BLaER1 treated with 17β-estradiol and CSF1 and Interleukin-3, amounts not matched to agents 10 nM and 100 nM (cell line): Measurements from ENCODE around the gene TESK1.
A peak's percentile ranks its signal among the peaks of the same experiment; 100 is the strongest.
"Not testable (repeated sequence)": the region's sequence is repeated elsewhere in the genome, so short reads cannot be mapped to it uniquely, and the experiment has no call there.

ENCODE experiments used
- H3K27ac ChIP-seq, 11 experiments: shearing (Covaris generic); formaldehyde crosslinking; 2 replicates each; pipeline ENCODE4 v1.8.1; 2022
- H3K27me3 ChIP-seq, 11 experiments: shearing (Covaris generic); formaldehyde crosslinking; 2 replicates each; pipeline ENCODE4 v1.8.1; 2022
- H3K36me3 ChIP-seq, 11 experiments: shearing (Covaris generic); formaldehyde crosslinking; 2 replicates each; pipeline ENCODE4 v1.8.1; 2022
- H3K4me1 ChIP-seq, 10 experiments: shearing (Covaris generic); formaldehyde crosslinking; 2 replicates each; pipeline ENCODE4 v1.8.1; 2022
- H3K4me2 ChIP-seq, 11 experiments: shearing (Covaris generic); formaldehyde crosslinking; 2 replicates each; pipeline ENCODE4 v1.8.1; 2022
- H3K4me3 ChIP-seq, 10 experiments: shearing (Covaris generic); formaldehyde crosslinking; 2 replicates each; pipeline ENCODE4 v1.8.1; 2022
- H3K9ac ChIP-seq, 11 experiments: shearing (Covaris generic); formaldehyde crosslinking; 2 replicates each; pipeline ENCODE4 v1.8.1; 2022
- H3K9me3 ChIP-seq, 11 experiments: shearing (Covaris generic); formaldehyde crosslinking; replicated peaks in 1 of 11; 2 replicates each; pipeline ENCODE4 v1.8.1; 2022
- H4K20me1 ChIP-seq, 11 experiments: shearing (Covaris generic); formaldehyde crosslinking; 2 replicates each; pipeline ENCODE4 v1.8.1; 2022
- Cebpa-rat ChIP-seq, 11 experiments: shearing (Covaris generic); IDR thresholded peaks; 2 replicates each; pipeline ENCODE4 v1.8.1; 2022

TESK1 gene

GRCh38 chr9:35574578-35575122 lies 30.4 kb upstream of the TESK1 start:
- Histone ChIP-seq H3K27me3 (no peaks in the 10 kb centered on the region), H3K4me3 (no peak overlapping the region), H3K9ac (no peak overlapping the region), H3K9me3 (peaks cover 4 to 26% (median 7%) of the 10 kb centered on the region in 11 experiments; a peak in 21 of 22 replicates), H3K4me2 (no peak overlapping the region), H3K27ac (no peak overlapping the region), H4K20me1 (no peaks in the 10 kb centered on the region), H3K4me1 (peaks cover 13 to 17% (median 15%) of the 10 kb centered on the region in 10 experiments), H3K36me3 (peaks cover 0 to 3% (median 0%) of the 10 kb centered on the region in 11 experiments; a peak in 2 of 22 replicates)
- TF ChIP-seq Cebpa-rat (IDR thresholded peaks at IDR 0.05) = no peak

DNA sequence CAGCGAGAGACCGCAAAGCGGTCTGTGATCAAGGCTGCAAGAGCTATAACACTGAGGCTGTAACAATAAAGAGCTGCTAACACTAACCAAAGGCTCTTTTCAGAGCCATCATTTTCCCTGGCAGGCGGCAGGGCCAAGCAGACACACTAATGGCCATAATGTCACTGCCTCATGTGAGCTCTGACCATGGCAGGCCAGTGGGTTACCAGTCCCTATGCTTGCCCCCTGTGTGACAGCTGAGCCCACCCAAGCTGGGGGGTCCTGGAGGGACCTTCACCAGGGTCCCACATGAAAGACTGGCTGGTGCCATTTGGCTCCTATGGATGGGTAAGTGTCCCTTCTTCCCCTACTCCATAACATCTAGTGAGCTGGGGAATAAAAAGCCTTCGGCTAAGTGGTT lies 29.6 kb upstream of the TESK1 start:
- Histone ChIP-seq H4K20me1 (no peaks in the 10 kb centered on the region), H3K4me3 (no peak overlapping the region), H3K27ac (no peak overlapping the region), H3K27me3 (no peaks in the 10 kb centered on the region), H3K9me3 (peaks cover 13 to 34% (median 16%) of the 10 kb centered on the region in 11 experiments), H3K36me3 (peaks cover 0 to 11% (median 5%) of the 10 kb centered on the region in 11 experiments; a peak in 8 of 22 replicates), H3K4me2 (no peak overlapping the region), H3K9ac (no peak overlapping the region), H3K4me1 (peaks cover 5 to 8% (median 7%) of the 10 kb centered on the region in 10 experiments)
- no peak for TF ChIP-seq Cebpa-rat (IDR thresholded peaks at IDR 0.05)

- H3K9me3 ChIP-seq = peaks cover 31 to 54% (median 36%) of the 10 kb centered on the region in 11 experiments
- no peaks in the 10 kb centered on the region for H3K4me1 ChIP-seq
- no peak overlapping the region for H3K4me3 ChIP-seq
- no peaks in the 10 kb centered on the region for H4K20me1 ChIP-seq
- no peaks in the 10 kb centered on the region for H3K27me3 ChIP-seq
- H3K9ac ChIP-seq = no peak overlapping the region
- no peak overlapping the region for H3K4me2 ChIP-seq
- peaks cover 0 to 24% (median 12%) of the 10 kb centered on the region in 11 experiments; a peak in 10 of 22 replicates for H3K36me3 ChIP-seq
- H3K27ac ChIP-seq = no peak overlapping the region
- TF ChIP-seq Cebpa-rat (IDR thresholded peaks at IDR 0.05) = no peak
Measured at GRCh38 chr9:35577486-35577885, 27.6 kb upstream of the TESK1 start.

DNA sequence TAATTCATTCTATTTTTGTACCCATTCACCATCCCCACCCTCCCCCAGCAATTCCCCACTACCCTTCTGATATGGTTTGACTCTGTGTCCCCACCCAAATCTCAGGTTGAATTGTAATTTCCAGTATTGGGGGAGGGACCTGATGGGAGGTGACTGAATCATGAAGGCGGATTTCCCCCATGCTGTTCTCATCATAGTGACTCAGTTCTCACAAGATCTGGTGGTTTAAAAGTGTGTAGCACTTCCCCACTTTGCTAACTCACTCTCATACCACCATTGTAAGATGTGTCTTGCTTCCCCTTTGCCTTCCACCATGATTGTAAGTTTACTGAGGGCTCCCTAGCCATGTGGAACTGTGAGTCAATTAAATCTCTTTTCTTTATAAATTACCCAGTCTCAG lies 25.9 kb upstream of the TESK1 start:
- Histone ChIP-seq H3K4me2 (no peak overlapping the region), H3K36me3 (peaks cover 0 to 24% (median 12%) of the 10 kb centered on the region in 11 experiments; a peak in 10 of 22 replicates), H3K9me3 (peaks cover 31 to 57% (median 38%) of the 10 kb centered on the region in 11 experiments), H3K9ac (no peak overlapping the region), H3K27me3 (no peaks in the 10 kb centered on the region), H4K20me1 (no peaks in the 10 kb centered on the region), H3K4me1 (no peaks in the 10 kb centered on the region), H3K4me3 (no peak overlapping the region), H3K27ac (peak overlapping the region in 1 of 11 experiments; percentile 47; a peak in 3 of 22 replicates)
- TF ChIP-seq Cebpa-rat (IDR thresholded peaks at IDR 0.05) = no peak

DNA sequence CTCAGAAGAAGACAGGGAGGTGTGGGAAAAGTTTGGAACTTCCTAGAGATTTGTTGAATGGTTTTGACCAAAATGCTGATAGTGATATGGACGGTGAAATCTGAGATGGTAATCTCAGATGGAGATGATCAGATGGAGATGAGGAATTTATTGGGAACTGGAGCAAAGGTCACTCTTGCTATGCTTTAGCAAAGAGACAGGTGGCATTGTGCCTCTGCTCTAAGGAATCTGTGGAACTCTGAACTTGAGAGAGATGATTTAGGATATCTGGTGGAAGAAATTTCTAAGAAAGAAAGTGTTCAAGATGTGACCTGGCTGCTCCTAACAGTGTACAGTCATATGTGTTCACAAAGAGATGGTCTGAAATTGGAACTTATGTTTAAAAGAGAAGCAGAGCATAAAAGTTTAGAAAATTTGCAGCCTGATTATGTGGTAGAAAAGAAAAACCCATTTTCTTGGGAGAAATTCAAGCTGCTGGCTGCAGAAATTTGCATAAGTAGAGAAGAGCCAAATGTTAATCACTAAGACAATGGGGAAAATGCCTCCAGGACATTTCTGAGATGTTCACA lies 25.3 kb upstream of the TESK1 start:
- not testable (repeated sequence) for H4K20me1 ChIP-seq, H3K4me1 ChIP-seq, H3K4me2 ChIP-seq, H3K9ac ChIP-seq, H3K27me3 ChIP-seq
- H3K9me3 ChIP-seq = peaks cover 31 to 57% (median 38%) of the 10 kb centered on the region in 11 experiments
- H3K36me3 ChIP-seq = peaks cover 0 to 24% (median 12%) of the 10 kb centered on the region in 11 experiments; a peak in 10 of 22 replicates
- H3K4me3 ChIP-seq = 0 out of 20 replicates have a peak overlapping the region, but pooled peaks of 1 of the 10 experiments have one; percentile 0
- H3K27ac ChIP-seq = peak overlapping the region in 1 of 11 experiments; percentile 47; a peak in 3 of 22 replicates

- H3K27ac ChIP-seq, H3K4me1 ChIP-seq, H3K4me2 ChIP-seq, H3K9ac ChIP-seq, H3K4me3 ChIP-seq, H3K27me3 ChIP-seq, H4K20me1 ChIP-seq: not testable (repeated sequence)
- peaks cover 0 to 24% (median 12%) of the 10 kb centered on the region in 11 experiments; a peak in 10 of 22 replicates for H3K36me3 ChIP-seq
- H3K9me3 ChIP-seq = peaks cover 48 to 74% (median 55%) of the 10 kb centered on the region in 11 experiments
Measured at GRCh38 chr9:35583521-35583920, 21.5 kb upstream of the TESK1 start.

- not testable (repeated sequence) for H3K27me3 ChIP-seq, H3K4me3 ChIP-seq, H3K27ac ChIP-seq, H3K9ac ChIP-seq, H3K4me1 ChIP-seq, H3K4me2 ChIP-seq, H4K20me1 ChIP-seq
- Histone ChIP-seq H3K9me3 (peaks cover 43 to 63% (median 49%) of the 10 kb centered on the region in 11 experiments), H3K36me3 (peaks cover 0 to 24% (median 9%) of the 10 kb centered on the region in 11 experiments; a peak in 10 of 22 replicates)
Measured at GRCh38 chr9:35584681-35585080, 20.4 kb upstream of the TESK1 start.

- not testable (repeated sequence) for H3K4me2 ChIP-seq, H3K27ac ChIP-seq, H3K4me1 ChIP-seq, H3K27me3 ChIP-seq, H3K36me3 ChIP-seq, H4K20me1 ChIP-seq, H3K9ac ChIP-seq, H3K4me3 ChIP-seq
- peaks cover 33 to 50% (median 39%) of the 10 kb centered on the region in 11 experiments for H3K9me3 ChIP-seq
Measured at GRCh38 chr9:35588506-35588905, 16.6 kb upstream of the TESK1 start.

DNA sequence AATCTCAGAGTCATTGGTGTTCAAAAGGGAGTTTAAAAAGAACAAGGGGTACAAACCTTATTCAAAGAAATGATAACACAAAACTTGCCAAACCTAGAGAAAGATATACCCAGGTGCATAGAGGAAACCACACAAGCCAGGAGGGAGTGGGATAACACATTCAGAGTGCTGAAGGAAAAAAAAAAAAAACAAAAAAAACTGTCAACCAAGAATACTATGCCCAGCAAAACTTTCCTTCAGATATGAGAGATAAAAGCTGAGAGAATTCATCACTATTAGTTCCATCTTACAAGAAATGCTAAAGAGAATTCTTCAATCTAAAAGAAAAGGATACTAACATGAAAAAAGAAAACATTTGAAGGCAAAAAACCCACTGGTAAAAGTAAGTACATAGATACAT lies 11.5 kb upstream of the TESK1 start:
- Histone ChIP-seq H3K36me3 (peaks cover 0 to 7% (median 0%) of the 10 kb centered on the region in 11 experiments; a peak in 4 of 22 replicates), H4K20me1 (no peaks in the 10 kb centered on the region)
- TF ChIP-seq Cebpa-rat (IDR thresholded peaks at IDR 0.05) = no peak

DNA sequence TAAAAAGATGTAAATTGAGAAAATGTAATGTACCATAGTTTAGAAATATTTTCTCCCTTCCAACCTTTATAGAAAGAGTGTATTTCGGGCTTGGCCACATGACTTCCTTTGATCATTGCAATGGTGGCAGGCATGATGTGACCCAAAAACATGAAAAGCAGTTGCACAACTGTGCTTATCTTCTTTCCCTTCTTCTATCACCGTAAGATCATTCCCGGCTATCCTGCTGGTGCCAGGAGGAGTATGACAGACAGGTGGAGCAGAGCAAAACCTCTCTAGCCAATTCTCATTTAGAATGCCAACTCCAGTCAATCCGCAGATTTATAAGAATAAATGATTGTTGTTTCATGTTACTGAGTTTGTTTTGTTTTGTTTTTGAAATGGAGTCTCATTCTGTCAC lies 10.6 kb upstream of the TESK1 start:
- no peaks in the 10 kb centered on the region for H4K20me1 ChIP-seq
- no peak overlapping the region for H3K4me3 ChIP-seq
- H3K9me3 ChIP-seq = peaks cover 29 to 43% (median 36%) of the 10 kb centered on the region in 11 experiments
- peaks cover 0 to 7% (median 0%) of the 10 kb centered on the region in 11 experiments; a peak in 4 of 22 replicates for H3K36me3 ChIP-seq
- H3K4me1 ChIP-seq = peaks cover 3 to 12% (median 10%) of the 10 kb centered on the region in 10 experiments; a peak in 13 of 20 replicates
- H3K9ac ChIP-seq = no peak overlapping the region
- H3K27ac ChIP-seq = no peak overlapping the region
- no peaks in the 10 kb centered on the region for H3K27me3 ChIP-seq
- H3K4me2 ChIP-seq = no peak overlapping the region
- no peak for TF ChIP-seq Cebpa-rat (IDR thresholded peaks at IDR 0.05)

More for the DNA sequence above, 11.5 kb upstream of the TESK1 start:
- peaks cover 0 to 3% (median 1%) of the 10 kb centered on the region in 10 experiments; a peak in 8 of 20 replicates for H3K4me1 ChIP-seq
- no peak overlapping the region for H3K9ac ChIP-seq
- no peak overlapping the region for H3K27ac ChIP-seq
- peaks cover 29 to 36% (median 35%) of the 10 kb centered on the region in 11 experiments for H3K9me3 ChIP-seq
- H3K4me2 ChIP-seq = no peak overlapping the region
- no peaks in the 10 kb centered on the region for H3K27me3 ChIP-seq
- no peak overlapping the region for H3K4me3 ChIP-seq

DNA sequence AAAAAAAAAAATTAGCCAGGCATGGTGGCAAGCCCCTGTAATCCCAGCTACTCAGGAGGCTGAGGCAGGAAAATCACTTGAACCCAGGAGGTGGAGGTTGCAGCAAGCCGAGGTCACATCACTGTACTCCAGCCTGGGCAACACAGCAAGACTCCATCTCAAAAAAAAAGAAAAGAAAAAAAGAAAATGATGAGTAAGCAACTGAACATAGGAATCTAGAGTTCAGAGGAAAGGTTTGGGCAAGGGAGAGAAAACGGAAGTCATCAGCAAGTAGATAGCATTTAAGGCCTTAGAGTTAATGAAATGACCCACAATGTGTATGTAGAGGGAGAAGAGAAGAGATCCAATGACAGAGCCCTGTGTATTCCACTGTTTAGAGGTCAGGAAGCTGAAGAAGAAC lies 8.2 kb upstream of the TESK1 start:
- not testable (repeated sequence) for H3K27me3 ChIP-seq, H3K4me3 ChIP-seq, H3K9ac ChIP-seq, H3K36me3 ChIP-seq, H3K27ac ChIP-seq, H3K4me2 ChIP-seq, H4K20me1 ChIP-seq
- Histone ChIP-seq H3K9me3 (peaks cover 29 to 39% (median 32%) of the 10 kb centered on the region in 11 experiments), H3K4me1 (peaks cover 10 to 20% (median 13%) of the 10 kb centered on the region in 10 experiments; a peak in 17 of 20 replicates)
